IMR-90 (cell line): ENCODE data around the gene AIFM2. TPM values are rescaled to one million over a fixed set of nuclear protein-coding genes. Genes with fewer than 3 reads are reported as not detected.

Source experiments
- ATAC-seq: fragments of 200-7000 bp; cut with Tn5 transposase; 2 replicates; pipeline ENCODE4 v1.9.1; 2020; ENCODE audit warnings: low read depth, mild to moderate bottlenecking, moderate library complexity
- BruUV-seq: library from RNA; stranded (reverse); fragments of 400-500 nt; replicated peaks from 2 replicates; lab custom pipeline; 2021; lab: Mats Ljungman, UMichigan
- CTCF ChIA-PET: fragments of 300-600 bp; formaldehyde crosslinking; extraction: SDS; loops from one replicate; lab custom pipeline; 2021; ENCODE audit warnings: antibody characterized with exemption; lab: Yijun Ruan, JAX
- POLR2A ChIA-PET: fragments of 300-600 bp; sonication (Branson Sonifier 250); formaldehyde crosslinking; loops from one replicate; lab custom pipeline; 2022; ENCODE audit warnings: antibody characterized with exemption; ENCODE audit not compliant: unreplicated experiment; lab: Charles Lee
- DNase-seq: peaks from one replicate; pipeline ENCODE4 v3.0.0; 2013
- H2AFZ ChIP-seq: replicated peaks from 2 replicates; pipeline ENCODE3; 2013; ENCODE audit warnings: low read length, mild to moderate bottlenecking; ENCODE audit not compliant: poor library complexity
- H2AK5ac ChIP-seq: 2 replicates; pipeline ENCODE4 v1.6.1; 2013; ENCODE audit warnings: low read depth, low read length, inconsistent platforms
- H2AK9ac ChIP-seq: replicated peaks from 2 replicates; pipeline ENCODE3; 2013; ENCODE audit warnings: mild to moderate bottlenecking, low read depth, low read length, moderate library complexity; ENCODE audit not compliant: poor library complexity
- H2BK120ac ChIP-seq: 2 replicates; pipeline ENCODE4 v1.6.1; 2013; ENCODE audit warnings: low read depth, low read length, inconsistent platforms
- H2BK15ac ChIP-seq: 3 replicates; pipeline ENCODE4 v1.6.1; 2013; ENCODE audit warnings: low read depth, low read length, inconsistent platforms
- H2BK20ac ChIP-seq: 2 replicates; pipeline ENCODE4 v1.6.1; 2013; ENCODE audit warnings: low read depth, mild to moderate bottlenecking, inconsistent platforms, low read length, moderate library complexity
- H2BK5ac ChIP-seq: 2 replicates; pipeline ENCODE4 v1.6.1; 2013; ENCODE audit warnings: mild to moderate bottlenecking, low read depth, low read length, inconsistent platforms; ENCODE audit not compliant: poor library complexity, severe bottlenecking
- H3K14ac ChIP-seq: replicated peaks from 2 replicates; pipeline ENCODE4 v1.6.1; 2013; ENCODE audit warnings: low read depth, low read length, inconsistent platforms
- H3K18ac ChIP-seq: 2 replicates; pipeline ENCODE4 v1.6.1; 2013; ENCODE audit warnings: low read depth, low read length, control low read depth
- H3K23ac ChIP-seq: 2 replicates; pipeline ENCODE4 v1.6.1; 2013; ENCODE audit warnings: low read depth, low read length, inconsistent platforms
- H3K27ac ChIP-seq: 2 replicates; pipeline ENCODE4 v1.5.1; 2013; ENCODE audit warnings: mild to moderate bottlenecking, control low read depth, low read length; ENCODE audit not compliant: insufficient read depth
- H3K27me3 ChIP-seq: 2 replicates; pipeline ENCODE4 v1.6.1; 2013; ENCODE audit warnings: low read length; ENCODE audit not compliant: control insufficient read depth, insufficient read depth
- H3K36me3 ChIP-seq: 2 replicates; pipeline ENCODE4 v1.6.1; 2013; ENCODE audit warnings: low read length, mixed read lengths; ENCODE audit not compliant: control insufficient read depth, insufficient read depth
- H3K4ac ChIP-seq: 2 replicates; pipeline ENCODE4 v1.6.1; 2013; ENCODE audit warnings: low read depth, low read length, inconsistent platforms
- H3K4me1 ChIP-seq: 2 replicates; pipeline ENCODE4 v1.6.1; 2013; ENCODE audit warnings: low read length, mixed read lengths; ENCODE audit not compliant: control insufficient read depth, insufficient read depth
- H3K4me2 ChIP-seq: 2 replicates; pipeline ENCODE4 v1.6.1; 2013; ENCODE audit warnings: low read depth, mild to moderate bottlenecking, control low read depth, low read length, moderate library complexity
- H3K4me3 ChIP-seq: 2 replicates; pipeline ENCODE4 v1.5.1; 2013; ENCODE audit warnings: low read depth, mild to moderate bottlenecking, control low read depth, low read length, moderate library complexity; ENCODE audit not compliant: insufficient read depth
- H3K56ac ChIP-seq: 2 replicates; pipeline ENCODE4 v1.6.1; 2013; ENCODE audit warnings: low read length, inconsistent platforms; ENCODE audit not compliant: insufficient read depth; ENCODE audit errors: extremely low read depth
- H3K79me1 ChIP-seq, 2 experiments: 2 replicates each; pipeline ENCODE4 v1.6.1; 2013; ENCODE audit warnings: low read length in 2 of 2, inconsistent platforms in 1 of 2, low read depth in 1 of 2
- H3K9ac ChIP-seq: 2 replicates; pipeline ENCODE4 v1.6.1; 2013; ENCODE audit warnings: low read depth, low read length, control low read depth
- H3K9me1 ChIP-seq: 2 replicates; pipeline ENCODE4 v1.6.1; 2013; ENCODE audit warnings: low read length, inconsistent platforms; ENCODE audit not compliant: insufficient read depth
- H3K9me3 ChIP-seq: 2 replicates; pipeline ENCODE4 v1.6.1; 2013; ENCODE audit warnings: low read length; ENCODE audit not compliant: control insufficient read depth, insufficient read depth
- H4K20me1 ChIP-seq: 2 replicates; pipeline ENCODE4 v1.6.1; 2013; ENCODE audit warnings: low read length, inconsistent platforms; ENCODE audit not compliant: insufficient read depth
- H4K5ac ChIP-seq: 2 replicates; pipeline ENCODE4 v1.6.1; 2013; ENCODE audit warnings: mild to moderate bottlenecking, low read depth, low read length, control low read depth
- H4K8ac ChIP-seq, 2 experiments: 2 replicates each; pipeline ENCODE4 v1.6.1; 2013; ENCODE audit warnings: low read depth in 2 of 2, low read length in 2 of 2, control low read depth in 1 of 2, inconsistent platforms in 1 of 2
- H4K91ac ChIP-seq: 2 replicates; pipeline ENCODE4 v1.6.1; 2013; ENCODE audit warnings: low read depth, low read length, inconsistent platforms; ENCODE audit not compliant: insufficient read depth
- CEBPB ChIP-seq: IDR thresholded peaks from 2 replicates; pipeline ENCODE4 v1.6.1; 2012; ENCODE audit warnings: low read depth, low read length, improper control_type of control experiment
- CHD1 ChIP-seq: IDR thresholded peaks from 2 replicates; pipeline ENCODE4 v1.6.1; 2012; ENCODE audit warnings: low read depth, low read length, improper control_type of control experiment
- FOS ChIP-seq: fragments of 150-350 bp; IDR thresholded peaks from 2 replicates; pipeline ENCODE4 v1.6.1; 2016; ENCODE audit warnings: low read depth, low read length
- MAFK ChIP-seq: IDR thresholded peaks from 2 replicates; pipeline ENCODE4 v1.6.1; 2012; ENCODE audit warnings: low read depth, low read length, improper control_type of control experiment
- MXI1 ChIP-seq: IDR thresholded peaks from 2 replicates; pipeline ENCODE4 v1.6.1; 2012; ENCODE audit warnings: low read depth, mild to moderate bottlenecking, low read length, moderate library complexity, borderline replicate concordance
- NFE2L2 ChIP-seq: fragments of 150-350 bp; IDR thresholded peaks from 2 replicates; pipeline ENCODE4 v1.6.1; 2016; ENCODE audit warnings: low read depth, mild to moderate bottlenecking, low read length
- POLR2A ChIP-seq: IDR thresholded peaks from 2 replicates; pipeline ENCODE4 v1.6.1; 2012; ENCODE audit warnings: mild to moderate bottlenecking, low read depth, low read length
- RFX5 ChIP-seq: IDR thresholded peaks from 2 replicates; pipeline ENCODE4 v1.8.0; 2012; ENCODE audit warnings: low read depth, mild to moderate bottlenecking, low read length, moderate library complexity
- SMC3 ChIP-seq: fragments of 150-350 bp; IDR thresholded peaks from 2 replicates; pipeline ENCODE4 v1.6.1; 2016; ENCODE audit warnings: low read depth, mild to moderate bottlenecking, antibody characterized with exemption, low read length, moderate library complexity
- USF2 ChIP-seq: fragments of 150-350 bp; IDR thresholded peaks from 2 replicates; pipeline ENCODE4 v1.6.1; 2017; ENCODE audit warnings: mild to moderate bottlenecking, antibody characterized with exemption, low read length, low read depth
- WGBS, 2 experiments: methylation state at CpG; one replicate each; pipeline versions ENCODE4 v1.1.5 to v1.1.7; 2013; ENCODE audit warnings: missing lambda C conversion rate in 2 of 2; ENCODE audit not compliant: insufficient read length in 1 of 2; ENCODE audit errors: extremely low coverage in 2 of 2; 5-methylcytosine and 5-hydroxymethylcytosine counted together
- dilution Hi-C: fragments of 300-500 bp; cut with HindIII; formaldehyde crosslinking; loops from one replicate; pipeline ENCODE4 v1.14.3; 2018; ENCODE audit warnings: low sequenced_read_pairs; ENCODE audit not compliant: unreplicated experiment
- in situ Hi-C: fragments of 300-500 bp; cut with MboI; formaldehyde crosslinking; loops from 3 replicates; pipeline ENCODE4 v1.14.3; 2019; ENCODE audit warnings: low sequenced_read_pairs, inconsistent platforms, mixed read lengths
- intact Hi-C: fragments of 100-400 bp; cut with micrococcal nuclease; formaldehyde crosslinking; loops from 2 replicates; pipeline ENCODE4 v1.10.0; 2022
- polyA plus RNA-seq, 3 experiments: library from polyadenylated mRNA; depleted of rRNA; stranded (reverse); fragments of >200 nt; gene quantifications; 2 replicates each; pipeline ENCODE4 v1.2.3, GENCODE V29; 2012; ENCODE audit warnings: low replicate concordance in 1 of 3
- total RNA-seq: library from RNA; depleted of rRNA; stranded (reverse); fragments of >200 nt; gene quantifications from 2 replicates; pipeline ENCODE4 v1.2.3, GENCODE V29; 2012
- TF ChIP-seq, protein P1 (sequence below): fragments of 150-350 bp; IDR thresholded peaks from 2 replicates; pipeline ENCODE4 v1.6.1; 2016; ENCODE audit warnings: low read depth, mild to moderate bottlenecking, low read length, moderate library complexity, borderline replicate concordance

Gene AIFM2
- total and polyA plus RNA-seq, 2 of the 4 experiments (the other 2 are of a cell fraction) = 2.0 to 4.6 TPM

DNA sequence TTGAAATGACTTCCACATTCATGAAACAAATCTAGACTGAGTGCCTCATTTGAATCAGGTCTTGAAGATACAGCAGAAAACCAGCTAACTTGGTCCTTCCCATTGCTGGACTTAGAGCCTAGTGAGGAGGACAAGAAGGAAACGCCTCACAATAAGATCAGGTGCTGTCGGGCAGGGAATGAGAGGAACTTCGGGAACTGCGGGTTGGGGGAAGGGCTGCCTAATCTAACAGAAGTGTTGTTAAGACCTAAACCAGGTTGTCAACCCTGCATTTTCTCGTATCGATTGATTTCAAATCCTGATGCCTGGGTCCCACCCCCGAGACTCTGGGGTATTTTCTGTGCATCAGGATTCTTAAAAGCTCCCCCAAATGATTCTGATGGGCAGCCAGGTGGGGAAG is 53.7 kb downstream of the AIFM2 start:
- Histone ChIP-seq H3K56ac (no peak overlapping the region), H4K91ac (no peak overlapping the region), H2BK120ac (no peak overlapping the region), H3K27ac (no peak overlapping the region), H3K4me3 (no peak overlapping the region), H2AFZ (no peak overlapping the region), H4K5ac (no peak overlapping the region), H3K18ac (no peak overlapping the region), H2AK5ac (no peak overlapping the region), H3K9ac (no peak overlapping the region), H2BK20ac (no peak overlapping the region), H3K9me1 (peaks cover 14% of the 10 kb centered on the region), H3K23ac (no peak overlapping the region), H2BK5ac (no peak overlapping the region), H3K9me3 (no peaks in the 10 kb centered on the region), H3K14ac (no peak overlapping the region), H4K20me1 (peaks cover 3% of the 10 kb centered on the region; the same call in 1 of the 2 replicates), H3K4me2 (no peak overlapping the region), H2BK15ac (no peak overlapping the region), H4K8ac (no peak overlapping the region), H3K4ac (no peak overlapping the region), H3K36me3 (peaks cover 5% of the 10 kb centered on the region), H2AK9ac (no peak overlapping the region), H3K79me1 (peaks cover 0 to 8% of the 10 kb centered on the region in 2 experiments; a peak in 2 of 4 replicates), H3K27me3 (no peaks in the 10 kb centered on the region), H3K4me1 (0 out of 2 replicates have a peak, but pooled peaks cover 1% of the 10 kb centered on the region)
- intact Hi-C loops (no loop called here), dilution Hi-C loops (no loop called here), in situ Hi-C loops (no loop called here)
- ATAC-seq (no peak), DNase-seq (no peak)
- ChIA-PET POLR2A (no interaction called here), CTCF (no interaction called here)
- no TSS peak for BruUV-seq
- TF ChIP-seq MAFK (no peak), CEBPB (no peak), MXI1 (no peak), SMC3 (no peak), USF2 (no peak), NFE2L2 (no peak), POLR2A (no peak), FOS (no peak), RFX5 (no peak), CHD1 (no peak)
- TF ChIP-seq, protein P1, sequence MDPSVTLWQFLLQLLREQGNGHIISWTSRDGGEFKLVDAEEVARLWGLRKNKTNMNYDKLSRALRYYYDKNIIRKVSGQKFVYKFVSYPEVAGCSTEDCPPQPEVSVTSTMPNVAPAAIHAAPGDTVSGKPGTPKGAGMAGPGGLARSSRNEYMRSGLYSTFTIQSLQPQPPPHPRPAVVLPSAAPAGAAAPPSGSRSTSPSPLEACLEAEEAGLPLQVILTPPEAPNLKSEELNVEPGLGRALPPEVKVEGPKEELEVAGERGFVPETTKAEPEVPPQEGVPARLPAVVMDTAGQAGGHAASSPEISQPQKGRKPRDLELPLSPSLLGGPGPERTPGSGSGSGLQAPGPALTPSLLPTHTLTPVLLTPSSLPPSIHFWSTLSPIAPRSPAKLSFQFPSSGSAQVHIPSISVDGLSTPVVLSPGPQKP = no peak
- WGBS, 2 experiments = 80% methylated on average over 3 of the region's 7 CpGs; no CpG with 5 or more reads in 1 of the 2 experiments
